ENCODE measurements around the gene PIRT. TPM values are rescaled to one million over a fixed set of nuclear protein-coding genes. Genes with fewer than 3 reads are reported as not detected.
A peak's percentile ranks its signal among the peaks of the same experiment; 100 is the strongest.

PIRT gene
- polyA plus RNA-seq, 1 donor from 2014 or later = not detected

- H3K9me2 ChIP-seq (ENCODE audit: insufficient read depth, low read length) = no peaks in the 10 kb centered on the region
- no peaks in the 10 kb centered on the region for H3K9me3 ChIP-seq (ENCODE audit: low read length)
- no peaks in the 10 kb centered on the region for H4K20me1 ChIP-seq (ENCODE audit: insufficient read depth)
- H3K27me3 ChIP-seq (ENCODE audit: insufficient read depth, low read depth, low read length) = no peaks in the 10 kb centered on the region
- H3F3A ChIP-seq (ENCODE audit: insufficient read depth, low read length, poor library complexity, severe bottlenecking) = peaks cover 1% of the 10 kb centered on the region
- no peaks in the 10 kb centered on the region for H3K79me2 ChIP-seq (replicated peaks; ENCODE audit: insufficient read depth, low read length)
- no peak overlapping the region for H3K27ac ChIP-seq (ENCODE audit: low read length)
- no peak overlapping the region for H2AFZ ChIP-seq (ENCODE audit: low read depth, low read length)
- H3K9ac ChIP-seq (ENCODE audit: low read length) = no peak overlapping the region
- no peak overlapping the region for H3K4me3 ChIP-seq (ENCODE audit: low read length)
- no peak overlapping the region for H3K4me2 ChIP-seq (ENCODE audit: low read length)
- TF ChIP-seq POLR2AphosphoS5 (IDR thresholded peaks at IDR 0.05) (no peak), TAF1 (IDR thresholded peaks at IDR 0.05; ENCODE audit: low read depth) (no peak), RAD21 (conservative IDR thresholded peaks at IDR 0.05) (no peak), EZH2 (IDR thresholded peaks at IDR 0.05; ENCODE audit: borderline replicate concordance, insufficient read depth, low read length, poor library complexity, severe bottlenecking) (no peak), SMC3 (conservative IDR thresholded peaks at IDR 0.05; ENCODE audit: poor library complexity) (no peak)
- H3K36me3 ChIP-seq (ENCODE audit: insufficient read depth, low read length) = no peaks in the 10 kb centered on the region
These were observed 60.6 kb downstream of the PIRT start for GRCh38 chr17:10777131-10777807.

- H3K9ac ChIP-seq (ENCODE audit: low read length) = no peak overlapping the region
- no peak overlapping the region for H2AFZ ChIP-seq (ENCODE audit: low read depth, low read length)
- H3K79me2 ChIP-seq (replicated peaks; ENCODE audit: insufficient read depth, low read length) = no peaks in the 10 kb centered on the region
- H3K4me3 ChIP-seq (ENCODE audit: low read length) = no peak overlapping the region
- H4K20me1 ChIP-seq (ENCODE audit: insufficient read depth) = no peaks in the 10 kb centered on the region
- H3K36me3 ChIP-seq (ENCODE audit: insufficient read depth, low read length) = no peaks in the 10 kb centered on the region
- H3F3A ChIP-seq (ENCODE audit: insufficient read depth, low read length, poor library complexity, severe bottlenecking) = peaks cover 5% of the 10 kb centered on the region
- H3K27ac ChIP-seq (ENCODE audit: low read length) = peak overlapping the region; percentile 9
- TF ChIP-seq EP300 (conservative IDR thresholded peaks at IDR 0.05; ENCODE audit: poor library complexity, severe bottlenecking) = no peak
- H3K9me3 ChIP-seq (ENCODE audit: low read length) = no peaks in the 10 kb centered on the region
- no peak overlapping the region for H3K4me2 ChIP-seq (ENCODE audit: low read length)
- H3K27me3 ChIP-seq (ENCODE audit: insufficient read depth, low read depth, low read length) = no peaks in the 10 kb centered on the region
- H3K9me2 ChIP-seq (ENCODE audit: insufficient read depth, low read length) = no peaks in the 10 kb centered on the region
These were observed 61.5 kb downstream of the PIRT start for GRCh38 chr17:10776381-10776780.

- H3K36me3 ChIP-seq (ENCODE audit: insufficient read depth, low read length) = no peaks in the 10 kb centered on the region
- no peak overlapping the region for H2AFZ ChIP-seq (ENCODE audit: low read depth, low read length)
- TF ChIP-seq RAD21 (conservative IDR thresholded peaks at IDR 0.05) (no peak), SMC3 (conservative IDR thresholded peaks at IDR 0.05; ENCODE audit: poor library complexity) (no peak), MXI1 (conservative IDR thresholded peaks at IDR 0.05; ENCODE audit: poor library complexity, severe bottlenecking) (no peak), CTCF (IDR thresholded peaks at IDR 0.05; ENCODE audit: poor library complexity, severe bottlenecking) (no peak), POLR2AphosphoS5 (IDR thresholded peaks at IDR 0.05) (no peak), TAF1 (IDR thresholded peaks at IDR 0.05; ENCODE audit: low read depth) (no peak), EP300 (conservative IDR thresholded peaks at IDR 0.05; ENCODE audit: poor library complexity, severe bottlenecking) (no peak), EZH2 (IDR thresholded peaks at IDR 0.05; ENCODE audit: borderline replicate concordance, insufficient read depth, low read length, poor library complexity, severe bottlenecking) (no peak), REST (IDR thresholded peaks at IDR 0.05; ENCODE audit: borderline replicate concordance) (no peak)
These were observed 62.0 kb downstream of the PIRT start for GRCh38 chr17:10775740-10776356.

More at GRCh38 chr17:10775740-10776356, 62.0 kb downstream of the PIRT start:
- no peaks in the 10 kb centered on the region for H4K20me1 ChIP-seq (ENCODE audit: insufficient read depth)
- H3K27me3 ChIP-seq (ENCODE audit: insufficient read depth, low read depth, low read length) = no peaks in the 10 kb centered on the region
- H3K9me2 ChIP-seq (ENCODE audit: insufficient read depth, low read length) = no peaks in the 10 kb centered on the region
- H3F3A ChIP-seq (ENCODE audit: insufficient read depth, low read length, poor library complexity, severe bottlenecking) = peaks cover 5% of the 10 kb centered on the region
- H3K79me2 ChIP-seq (replicated peaks; ENCODE audit: insufficient read depth, low read length) = no peaks in the 10 kb centered on the region
- H3K27ac ChIP-seq (ENCODE audit: low read length) = peak overlapping the region; percentile 95
- no peak overlapping the region for H3K9ac ChIP-seq (ENCODE audit: low read length)
- H3K4me3 ChIP-seq (ENCODE audit: low read length) = no peak overlapping the region
- no peak overlapping the region for H3K4me2 ChIP-seq (ENCODE audit: low read length)
- H3K9me3 ChIP-seq (ENCODE audit: low read length) = no peaks in the 10 kb centered on the region

All from neural cell (in vitro differentiated cells).